Endothelial cell of umbilical vein (primary cell): Measurements from ENCODE around the gene PRKCD. TPM values are rescaled to one million over a fixed set of nuclear protein-coding genes. Genes with fewer than 3 reads are reported as not detected.

Source experiments
- BruUV-seq: library from RNA; stranded (reverse); fragments of 400-500 nt; replicated peaks from 2 replicates; lab custom pipeline; 2021; lab: Mats Ljungman, UMichigan
- CTCF ChIA-PET: fragments of 300-600, 350-600 bp; sonication (Branson Sonifier 250); formaldehyde crosslinking; loops from one replicate; lab custom pipeline; 2021; ENCODE audit warnings: antibody characterized with exemption, inconsistent platforms; lab: Charles Lee
- POLR2A ChIA-PET: fragments of 300-600, 350-600 bp; sonication (Branson Sonifier 250); formaldehyde crosslinking; loops from one replicate; lab custom pipeline; 2021; ENCODE audit warnings: antibody characterized with exemption, inconsistent platforms; lab: Charles Lee
- DNase-seq: peaks from one replicate; pipeline ENCODE4 v3.0.0-alpha.2; 2011; ENCODE audit warnings: low read depth, low spot score
- FAIRE-seq: peaks from 2 replicates; lab custom pipeline; 2011; peaks lifted over from hg19 to GRCh38; lab: Jason Lieb, UNC
- H2AFZ ChIP-seq: 2 replicates; pipeline ENCODE4 v1.6.0; 2012; ENCODE audit warnings: low read depth, low read length, control low read depth, inconsistent platforms
- H3K27ac ChIP-seq: 2 replicates; pipeline ENCODE4 v1.5.1; 2011; ENCODE audit warnings: low read depth, mild to moderate bottlenecking, control low read depth, low read length, moderate library complexity; ENCODE audit not compliant: insufficient read depth
- H3K27me3 ChIP-seq, 2 experiments: 2 replicates each; pipeline versions ENCODE4 v1.6.0 to v1.6.1; 2011; ENCODE audit warnings: low read length in 2 of 2, mixed read lengths in 1 of 2; ENCODE audit not compliant: control insufficient read depth in 2 of 2, insufficient read depth in 2 of 2
- H3K36me3 ChIP-seq, 2 experiments: 2 replicates in 1 of 2; 3 replicates in 1 of 2; pipeline ENCODE4 v1.5.1; 2011; ENCODE audit warnings: low read length in 2 of 2, mild to moderate bottlenecking in 1 of 2, moderate library complexity in 1 of 2; ENCODE audit not compliant: control insufficient read depth in 2 of 2, insufficient read depth in 2 of 2; ENCODE audit errors: extremely low read depth in 1 of 2
- H3K4me1 ChIP-seq: 3 replicates; pipeline ENCODE4 v1.5.1; 2011; ENCODE audit warnings: mild to moderate bottlenecking, low read length; ENCODE audit not compliant: control insufficient read depth, insufficient read depth; ENCODE audit errors: extremely low read depth
- H3K4me2 ChIP-seq: 2 replicates; pipeline ENCODE4 v1.6.1; 2011; ENCODE audit warnings: low read length, control low read depth, mixed read lengths; ENCODE audit not compliant: insufficient read depth
- H3K4me3 ChIP-seq, 3 experiments: fragments of 200-600 bp in 1 of 3; sonication (generic), shearing (Covaris generic) in 1 of 3; replicated peaks in 1 of 3; 2 replicates each; pipeline ENCODE4 v1.5.1; 2011 to 2016; ENCODE audit warnings: control low read depth in 3 of 3, low read length in 3 of 3, mild to moderate bottlenecking in 2 of 3, inconsistent platforms in 1 of 3, low read depth in 1 of 3, moderate library complexity in 1 of 3; ENCODE audit not compliant: insufficient read depth in 1 of 3
- H3K79me2 ChIP-seq: 2 replicates; pipeline ENCODE4 v1.6.0; 2012; ENCODE audit warnings: low read length, inconsistent platforms; ENCODE audit not compliant: control insufficient read depth, insufficient read depth
- H3K9ac ChIP-seq: replicated peaks from 2 replicates; pipeline ENCODE3; 2011; ENCODE audit warnings: low read length, control low read depth; ENCODE audit not compliant: insufficient read depth; ENCODE audit errors: extremely low read depth
- H3K9me1 ChIP-seq: replicated peaks from 3 replicates; pipeline ENCODE4 v1.6.0; 2011; ENCODE audit warnings: mild to moderate bottlenecking, low read length; ENCODE audit not compliant: control insufficient read depth, insufficient read depth; ENCODE audit errors: extremely low read depth
- H3K9me3 ChIP-seq: replicated peaks from 2 replicates; pipeline ENCODE4 v1.5.1; 2012; ENCODE audit warnings: low read length, inconsistent platforms; ENCODE audit not compliant: control insufficient read depth, insufficient read depth
- H4K20me1 ChIP-seq: replicated peaks from 2 replicates; pipeline ENCODE3; 2011; ENCODE audit warnings: mild to moderate bottlenecking, low read length; ENCODE audit not compliant: control insufficient read depth, insufficient read depth; ENCODE audit errors: extremely low read depth
- CTCF ChIP-seq, 2 donors: IDR thresholded peaks; 1 replicate in 1 of 2; 2 replicates in 1 of 2; pipeline ENCODE4 v1.5.1; 2011; ENCODE audit warnings: low read length in 2 of 2, mild to moderate bottlenecking in 2 of 2, moderate library complexity in 2 of 2, control low read depth in 1 of 2, inconsistent platforms in 1 of 2, low read depth in 1 of 2; ENCODE audit not compliant: insufficient read depth in 1 of 2; ENCODE audit errors: extremely low read depth in 1 of 2
- FOS ChIP-seq: IDR thresholded peaks from 2 replicates; pipeline ENCODE4 v1.6.1; 2011; ENCODE audit warnings: mild to moderate bottlenecking, low read length, moderate library complexity, borderline replicate concordance; ENCODE audit not compliant: insufficient read depth
- GATA2 ChIP-seq: IDR thresholded peaks from 2 replicates; pipeline ENCODE4 v1.7.0; 2011; ENCODE audit warnings: low read depth, mild to moderate bottlenecking, moderate library complexity, mixed read lengths, low read length; ENCODE audit not compliant: insufficient read length, insufficient read depth
- JUN ChIP-seq: IDR thresholded peaks from 2 replicates; pipeline ENCODE4 v1.6.1; 2011; ENCODE audit warnings: borderline replicate concordance, low read depth; ENCODE audit not compliant: insufficient read length, insufficient read depth
- MAX ChIP-seq: IDR thresholded peaks from 2 replicates; pipeline ENCODE4 v1.6.1; 2011; ENCODE audit not compliant: insufficient read depth, insufficient read length
- MYC ChIP-seq: IDR thresholded peaks from one replicate; pipeline ENCODE4 v1.6.1; 2011; ENCODE audit warnings: mild to moderate bottlenecking, low read depth, low read length
- POLR2A ChIP-seq: IDR thresholded peaks from 2 replicates; pipeline ENCODE4 v1.6.1; 2012; ENCODE audit warnings: low read depth, mild to moderate bottlenecking, control low read depth, low read length
- POLR2AphosphoS5 ChIP-seq: IDR thresholded peaks from 2 replicates; pipeline ENCODE4 v1.6.1; 2012; ENCODE audit warnings: low read depth, mild to moderate bottlenecking, control low read depth, low read length, moderate library complexity; ENCODE audit not compliant: insufficient read depth
- dilution Hi-C: fragments of 300-500 bp; cut with MboI; formaldehyde crosslinking; loops from one replicate; pipeline ENCODE4 v1.15.0; 2019; ENCODE audit warnings: low sequenced_read_pairs; ENCODE audit not compliant: extremely low pct_ligation_motif_present
- intact Hi-C: fragments of 100-400 bp; cut with micrococcal nuclease; formaldehyde crosslinking; loops from one replicate; pipeline ENCODE4 v1.10.0; 2022
- polyA plus RNA-seq, 4 experiments: library from polyadenylated mRNA; depleted of rRNA in 3 of 4; stranded (reverse) in 3 of 4; unstranded in 1 of 4; fragments of >200 nt; gene quantifications; 2 replicates each; pipeline versions ENCODE4 v1.2.1 to v1.2.3, GENCODE V29; 2011 to 2012; ENCODE audit warnings: missing spikeins in 1 of 4
- total RNA-seq: library from RNA; stranded (reverse); gene quantifications from 2 replicates; pipeline ENCODE4 v1.2.3, GENCODE V29; 2021

Gene PRKCD
- total and polyA plus RNA-seq, 2 donors (not counting 3 experiments of a cell fraction or from before 2014, with no cell fraction given) = 15.5 to 19.0 TPM

GRCh38 chr3:53113293-53114010 lies 47.6 kb upstream of the PRKCD start:
- FAIRE-seq (no peak), DNase-seq (no peak)
- Histone ChIP-seq H3K27ac (no peak overlapping the region), H3K36me3 (peaks cover 6 to 13% of the 10 kb centered on the region in 2 experiments), H3K9ac (no peak overlapping the region), H3K9me1 (no peaks in the 10 kb centered on the region), H3K4me3 (no peak overlapping the region), H3K4me2 (no peak overlapping the region), H4K20me1 (no peaks in the 10 kb centered on the region), H3K9me3 (no peaks in the 10 kb centered on the region), H3K27me3 (no peaks in the 10 kb centered on the region), H2AFZ (peak overlapping the region; percentile 52), H3K4me1 (no peaks in the 10 kb centered on the region), H3K79me2 (no peaks in the 10 kb centered on the region)
- ChIA-PET CTCF (interaction anchor here (1.0 to 5.0 kb wide), 19 partner anchors 9 to 252 kb away, joined by 3 to 155 read pairs (median 8); partner anchors contain the start of gene PRKCD), POLR2A (no interaction called here)
- intact Hi-C loops = loop anchor here (1.0 to 10.0 kb wide), 2 partner anchors 83 to 181 kb away; no protein-coding TSS in a partner anchor
- no TSS peak for BruUV-seq
- dilution Hi-C loops = no loop called here
- TF ChIP-seq POLR2A (no peak), GATA2 (no peak), FOS (no peak), MYC (no peak), POLR2AphosphoS5 (no peak), MAX (no peak), CTCF (IDR thresholded peaks at IDR 0.05; ENCODE audit: extremely low read depth in 1 of 2, insufficient read depth in 1 of 2, low read depth in 1 of 2, low read length in 2 of 2) (no peak), JUN (no peak)
